BJ (cell line): ENCODE measurements around the gene EPS8. TPM values are rescaled to one million over a fixed set of nuclear protein-coding genes. Genes with fewer than 3 reads are reported as not detected.

Experiments used
- CTCF ChIA-PET: fragments of 350-600 bp; formaldehyde crosslinking; extraction: SDS; loops from one replicate; lab custom pipeline; 2021; ENCODE audit warnings: antibody characterized with exemption, inconsistent platforms; lab: Yijun Ruan, JAX
- POLR2A ChIA-PET: fragments of 300-600 bp; sonication (Branson Sonifier 250); formaldehyde crosslinking; extraction: SDS; loops from one replicate; lab custom pipeline; 2021; ENCODE audit warnings: antibody characterized with exemption; lab: Charles Lee
- DNase-seq: peaks from one replicate; pipeline ENCODE4 v3.0.0-alpha.2; 2011; ENCODE audit warnings: low read depth
- H3K27me3 ChIP-seq: 2 replicates; pipeline ENCODE4 v1.6.0; 2011; ENCODE audit warnings: low read length; ENCODE audit not compliant: control insufficient read depth, insufficient read depth
- H3K36me3 ChIP-seq: 2 replicates; pipeline ENCODE4 v1.5.1; 2011; ENCODE audit warnings: low read length; ENCODE audit not compliant: control insufficient read depth, insufficient read depth
- H3K4me3 ChIP-seq: 2 replicates; pipeline ENCODE4 v1.5.1; 2011; ENCODE audit warnings: low read depth, mild to moderate bottlenecking, control low read depth, low read length
- polyA plus RNA-seq: library from polyadenylated mRNA; depleted of rRNA; stranded (reverse); fragments of >200 nt; gene quantifications from 2 replicates; pipeline ENCODE4 v1.2.3, GENCODE V29; 2011
- TF ChIP-seq, protein P1 (sequence below): IDR thresholded peaks from 2 replicates; pipeline ENCODE4 v1.5.1; 2011; ENCODE audit warnings: low read depth, mild to moderate bottlenecking, control low read depth, inconsistent platforms, low read length, moderate library complexity; ENCODE audit not compliant: insufficient read depth

Gene EPS8
- polyA plus RNA-seq, 1 experiment: 118 TPM

GRCh38 chr12:15801770-15802744, 12.9 kb upstream of the EPS8 start:
- ChIA-PET CTCF (no interaction called here), POLR2A (no interaction called here)
- Histone ChIP-seq H3K4me3 (no peak overlapping the region), H3K27me3 (no peaks in the 10 kb centered on the region), H3K36me3 (no peaks in the 10 kb centered on the region)
- TF ChIP-seq, protein P1, sequence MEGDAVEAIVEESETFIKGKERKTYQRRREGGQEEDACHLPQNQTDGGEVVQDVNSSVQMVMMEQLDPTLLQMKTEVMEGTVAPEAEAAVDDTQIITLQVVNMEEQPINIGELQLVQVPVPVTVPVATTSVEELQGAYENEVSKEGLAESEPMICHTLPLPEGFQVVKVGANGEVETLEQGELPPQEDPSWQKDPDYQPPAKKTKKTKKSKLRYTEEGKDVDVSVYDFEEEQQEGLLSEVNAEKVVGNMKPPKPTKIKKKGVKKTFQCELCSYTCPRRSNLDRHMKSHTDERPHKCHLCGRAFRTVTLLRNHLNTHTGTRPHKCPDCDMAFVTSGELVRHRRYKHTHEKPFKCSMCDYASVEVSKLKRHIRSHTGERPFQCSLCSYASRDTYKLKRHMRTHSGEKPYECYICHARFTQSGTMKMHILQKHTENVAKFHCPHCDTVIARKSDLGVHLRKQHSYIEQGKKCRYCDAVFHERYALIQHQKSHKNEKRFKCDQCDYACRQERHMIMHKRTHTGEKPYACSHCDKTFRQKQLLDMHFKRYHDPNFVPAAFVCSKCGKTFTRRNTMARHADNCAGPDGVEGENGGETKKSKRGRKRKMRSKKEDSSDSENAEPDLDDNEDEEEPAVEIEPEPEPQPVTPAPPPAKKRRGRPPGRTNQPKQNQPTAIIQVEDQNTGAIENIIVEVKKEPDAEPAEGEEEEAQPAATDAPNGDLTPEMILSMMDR: no peak
- no peak for DNase-seq

DNA sequence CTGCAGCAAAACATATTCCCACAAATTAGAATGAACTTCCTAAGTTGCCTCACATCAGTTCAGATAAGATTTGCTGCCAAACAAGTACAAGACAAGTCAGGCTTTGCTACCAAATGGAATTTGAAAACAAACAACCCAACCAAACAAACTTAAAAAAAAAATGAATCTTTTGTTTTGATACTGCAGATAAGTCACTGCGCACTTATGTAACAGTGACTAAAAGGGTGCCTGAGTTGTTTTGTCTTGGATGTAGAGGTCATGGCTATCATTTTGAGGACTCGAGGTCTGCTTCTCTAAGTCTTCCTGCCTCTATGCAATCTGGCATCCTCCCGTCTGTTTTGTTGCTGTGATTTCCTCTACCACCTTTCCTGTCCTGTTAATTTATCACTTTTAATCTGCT, 11.1 kb upstream of the EPS8 start:
- ChIA-PET CTCF (no interaction called here), POLR2A (no interaction called here)
- TF ChIP-seq, protein P1: no peak
- H3K4me3 ChIP-seq: no peak overlapping the region
- no peak for DNase-seq
- no peaks in the 10 kb centered on the region for H3K27me3 ChIP-seq
- no peaks in the 10 kb centered on the region for H3K36me3 ChIP-seq

DNA sequence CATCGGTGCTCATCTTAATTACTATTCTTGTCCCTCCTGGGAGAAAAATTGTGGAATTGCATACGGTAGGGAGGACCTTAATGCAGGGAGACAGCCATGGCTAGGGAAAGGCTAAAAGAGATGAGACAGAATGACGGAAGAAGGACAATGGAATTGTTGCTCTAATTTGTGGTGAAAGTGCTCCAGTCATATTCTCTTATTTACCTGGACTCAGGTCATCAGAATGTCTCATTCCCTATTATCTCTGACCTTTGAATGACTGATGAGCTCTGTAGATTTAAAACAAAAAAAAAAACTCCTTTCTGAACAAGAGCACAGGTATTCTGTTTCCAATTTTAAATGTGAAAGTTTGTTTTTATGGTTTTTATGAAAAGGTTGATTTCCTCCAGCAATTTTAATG, 8.6 kb upstream of the EPS8 start:
- no peaks in the 10 kb centered on the region for H3K27me3 ChIP-seq
- ChIA-PET POLR2A (interaction anchor here (0.6 kb wide), 1 partner anchor 8 kb away, joined by 5 read pairs; no protein-coding TSS in a partner anchor), CTCF (no interaction called here)
- no peak for DNase-seq
- TF ChIP-seq, protein P1: no peak
- H3K4me3 ChIP-seq: no peak overlapping the region
- no peaks in the 10 kb centered on the region for H3K36me3 ChIP-seq

GRCh38 chr12:15796493-15797141, 7.4 kb upstream of the EPS8 start:
- Histone ChIP-seq H3K27me3 (no peaks in the 10 kb centered on the region), H3K4me3 (no peak overlapping the region), H3K36me3 (no peaks in the 10 kb centered on the region)
- DNase-seq: no peak
- POLR2A ChIA-PET: interaction anchor here (0.7 kb wide), 1 partner anchor 12 kb away, joined by 8 read pairs; no protein-coding TSS in a partner anchor
- TF ChIP-seq, protein P1: no peak
- CTCF ChIA-PET: interaction anchor here (0.7 to 1.5 kb wide), 3 partner anchors 36 to 98 kb away, joined by 3 read pairs; no protein-coding TSS in a partner anchor

GRCh38 chr12:15794836-15795235, 5.6 kb upstream of the EPS8 start:
- ChIA-PET CTCF (interaction anchor here (0.8 kb wide), 1 partner anchor 54 kb away, joined by 3 read pairs; no protein-coding TSS in a partner anchor), POLR2A (no interaction called here)
- DNase-seq: no peak
- Histone ChIP-seq H3K4me3 (no peak overlapping the region), H3K36me3 (no peaks in the 10 kb centered on the region), H3K27me3 (no peaks in the 10 kb centered on the region)
- TF ChIP-seq, protein P1: no peak
